ENCODE results near the gene NAXD. TPM values are rescaled to one million over a fixed set of nuclear protein-coding genes. Genes with fewer than 3 reads are reported as not detected.

The NAXD gene
- total RNA-seq, 2 donors from 2014 or later = 17.7 to 22.9 TPM

Other genes starting within 250 kb of the NAXD start
- gene RAB20, start 53.8 kb upstream of the NAXD start, total RNA-seq = 1 to 10 TPM; 1.2 to 1.4 TPM
- gene CARS2, start 90.6 kb downstream of the NAXD start, total RNA-seq = 10 to 100 TPM; 57.7 to 74.6 TPM
- 10 to 100 TPM; 15.2 to 15.3 TPM for gene ING1, start 98.2 kb downstream of the NAXD start, total RNA-seq

Data from T-helper 17 cell (primary cell).